Measurements from ENCODE around the gene YPEL4.

The YPEL4 gene

DNA sequence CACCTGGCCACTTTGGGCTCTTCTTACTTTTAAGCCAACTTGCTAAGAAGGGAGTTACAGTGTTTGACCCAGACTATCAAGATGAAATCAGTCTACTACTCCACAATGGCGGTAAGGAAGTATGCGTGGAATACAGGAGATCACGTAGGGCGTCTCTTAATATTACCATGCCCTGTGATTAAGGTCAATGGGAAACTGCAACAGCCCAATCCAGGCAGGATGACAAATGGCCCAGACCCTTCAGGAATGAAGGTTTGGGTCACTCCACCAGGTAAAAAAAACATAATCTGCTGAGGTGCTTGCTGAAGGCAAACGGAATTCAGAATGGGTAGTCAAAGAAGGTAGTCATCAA is 1.0 kb upstream of the YPEL4 start:
- no peak for DNase-seq (ENCODE audit: low read depth in 2 of 2)

DNA sequence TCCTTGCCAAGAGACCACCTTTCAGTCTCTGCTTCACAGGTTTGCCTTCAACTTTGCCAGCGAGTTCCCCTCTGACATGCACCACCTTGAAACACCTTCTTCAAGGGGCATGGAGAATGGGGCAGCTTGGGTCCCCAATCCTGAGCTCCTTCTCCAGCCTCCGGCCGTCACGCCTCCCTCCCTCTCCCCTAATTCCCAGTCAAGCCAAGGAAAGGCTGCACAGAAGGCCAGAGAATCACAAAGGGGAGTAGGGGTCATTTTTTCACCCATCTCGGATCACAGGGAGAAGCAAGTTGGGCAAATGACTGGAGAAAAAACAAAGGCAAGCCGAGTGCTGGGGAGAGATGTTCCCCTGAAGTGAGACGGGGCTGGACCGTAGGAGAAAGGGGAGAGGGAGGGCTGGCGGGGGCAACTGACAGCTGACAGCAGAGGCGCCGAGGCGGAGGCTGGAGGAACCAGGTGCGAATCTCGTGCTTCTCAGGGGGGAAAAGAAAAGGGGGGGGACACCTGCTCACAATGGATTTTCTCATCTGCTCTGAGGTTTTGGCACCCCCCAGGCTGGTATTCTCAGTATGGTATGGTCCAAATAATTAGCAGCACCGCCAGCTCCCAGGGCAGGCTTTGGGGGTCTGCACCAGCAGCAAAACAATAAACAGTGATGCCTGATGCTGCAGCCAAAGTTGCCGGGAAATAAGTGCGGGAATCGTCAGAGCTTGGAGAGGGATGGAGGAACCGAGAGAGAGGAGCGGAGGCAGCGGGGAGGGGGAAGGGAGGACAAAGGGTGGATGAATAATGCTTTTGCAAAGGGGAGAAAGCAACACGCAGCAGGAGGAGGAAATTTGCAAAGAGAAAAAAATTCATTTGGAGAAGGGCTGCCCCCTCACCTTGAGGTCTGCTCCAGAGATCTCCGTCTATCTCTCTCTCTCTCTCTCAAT is 644 bp downstream of the YPEL4 start:
- DNase-seq (ENCODE audit: low read depth in 2 of 2): no peak

DNA sequence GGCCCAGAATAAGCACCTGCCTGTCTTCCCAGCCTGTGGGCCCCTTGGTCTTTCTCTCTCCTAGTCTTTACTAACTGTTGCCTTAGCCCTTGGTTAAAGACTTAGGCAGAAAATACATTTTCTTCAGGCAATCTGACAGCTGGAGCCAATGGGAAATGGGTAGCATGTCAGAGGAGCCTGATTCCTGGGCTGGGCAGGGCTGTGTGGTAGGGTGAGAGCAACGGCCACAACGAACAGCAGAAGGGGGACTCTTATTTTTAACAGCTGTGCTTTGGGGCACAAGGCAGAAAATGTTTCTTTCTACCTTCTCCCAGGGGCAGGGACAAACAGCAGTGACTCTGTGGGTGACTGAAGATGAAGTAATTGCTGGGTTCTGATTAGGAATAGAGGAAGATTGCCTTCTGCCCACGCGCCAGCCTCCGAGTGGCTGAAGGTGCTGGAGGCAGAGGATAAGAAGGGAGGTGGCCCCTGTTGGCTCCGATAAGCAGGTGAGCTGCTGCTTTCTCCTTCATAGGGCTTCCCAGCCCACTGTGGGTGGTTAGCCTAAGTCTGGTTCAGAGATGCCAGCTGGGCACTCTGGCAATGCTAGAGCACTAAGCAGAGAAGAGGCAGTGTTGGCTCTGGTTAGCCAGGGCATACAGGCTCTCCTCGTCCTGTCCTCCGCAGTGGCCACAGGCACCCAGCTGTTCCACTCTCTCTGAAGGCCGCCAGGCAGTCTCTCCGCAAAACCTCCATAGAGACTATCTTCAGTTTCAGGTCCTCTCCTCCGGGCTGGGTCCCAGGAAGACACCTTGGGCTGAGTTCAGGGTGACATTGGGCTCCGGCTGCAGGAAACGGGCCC is 1.5 kb downstream of the YPEL4 start:
- DNase-seq (ENCODE audit: low read depth in 2 of 2): no peak

DNA sequence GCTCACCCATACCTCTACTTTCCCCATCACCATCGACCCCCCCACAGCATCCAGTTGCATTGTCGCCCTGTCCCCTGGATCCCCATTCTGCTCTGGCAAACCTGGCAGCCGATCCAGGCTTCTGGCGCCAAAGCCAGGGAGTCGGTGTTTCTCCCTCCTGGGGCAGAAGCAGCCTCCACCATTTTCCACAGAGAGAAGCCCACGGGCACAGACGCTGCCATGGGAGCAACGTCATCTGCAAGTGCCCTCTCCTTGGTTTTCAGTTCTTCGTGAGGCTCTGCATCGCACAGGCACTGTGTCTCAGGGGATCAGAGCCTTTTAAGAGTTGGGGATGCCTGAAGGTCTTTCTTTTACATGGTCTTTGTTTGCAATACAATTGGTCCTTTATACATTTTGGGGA is 2.3 kb downstream of the YPEL4 start:
- no peak for DNase-seq (ENCODE audit: low read depth in 2 of 2)

DNA sequence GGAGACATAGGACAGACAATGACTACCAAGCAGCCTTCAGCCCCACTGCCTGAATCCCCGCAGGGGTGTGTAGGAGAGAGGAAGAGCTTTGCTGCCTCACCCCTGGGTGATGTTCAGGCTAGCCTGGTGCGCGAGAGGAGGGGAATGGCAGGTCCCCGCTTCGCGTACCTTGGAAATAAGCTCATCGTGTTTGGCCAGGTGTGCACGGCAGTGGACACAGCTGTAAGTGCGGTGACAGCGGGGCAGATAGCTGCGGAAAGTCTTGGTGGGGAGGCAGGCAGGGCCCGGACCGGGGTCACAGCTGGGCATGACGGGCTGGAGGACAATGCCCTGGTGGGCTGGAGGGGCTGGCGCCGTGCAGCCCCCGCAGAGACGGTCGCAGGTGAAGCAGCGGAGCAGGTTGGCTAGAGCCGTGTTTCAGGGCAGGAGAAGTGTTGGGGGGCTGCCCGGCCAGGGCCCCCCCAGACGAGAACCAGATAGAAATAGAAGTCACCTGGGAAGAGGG is 2.9 kb downstream of the YPEL4 start:
- no peak for DNase-seq (ENCODE audit: low read depth in 2 of 2)

GRCh38 chr11:57646194-57646798 is 3.4 kb downstream of the YPEL4 start:
- no peak for DNase-seq (ENCODE audit: low read depth in 2 of 2)

GRCh38 chr11:57645689-57646085 is 4.0 kb downstream of the YPEL4 start:
- no peak for DNase-seq (ENCODE audit: low read depth in 2 of 2)

- DNase-seq (ENCODE audit: low read depth in 2 of 2): peak; percentile 63 to 75
These were observed 4.7 kb downstream of the YPEL4 start for GRCh38 chr11:57644748-57645688.

GRCh38 chr11:57643802-57644201 is 5.9 kb downstream of the YPEL4 start:
- DNase-seq (ENCODE audit: low read depth in 2 of 2): no peak

- no peak for DNase-seq (ENCODE audit: low read depth in 2 of 2)
These were observed 8.5 kb downstream of the YPEL4 start for GRCh38 chr11:57641011-57641807.

DNA sequence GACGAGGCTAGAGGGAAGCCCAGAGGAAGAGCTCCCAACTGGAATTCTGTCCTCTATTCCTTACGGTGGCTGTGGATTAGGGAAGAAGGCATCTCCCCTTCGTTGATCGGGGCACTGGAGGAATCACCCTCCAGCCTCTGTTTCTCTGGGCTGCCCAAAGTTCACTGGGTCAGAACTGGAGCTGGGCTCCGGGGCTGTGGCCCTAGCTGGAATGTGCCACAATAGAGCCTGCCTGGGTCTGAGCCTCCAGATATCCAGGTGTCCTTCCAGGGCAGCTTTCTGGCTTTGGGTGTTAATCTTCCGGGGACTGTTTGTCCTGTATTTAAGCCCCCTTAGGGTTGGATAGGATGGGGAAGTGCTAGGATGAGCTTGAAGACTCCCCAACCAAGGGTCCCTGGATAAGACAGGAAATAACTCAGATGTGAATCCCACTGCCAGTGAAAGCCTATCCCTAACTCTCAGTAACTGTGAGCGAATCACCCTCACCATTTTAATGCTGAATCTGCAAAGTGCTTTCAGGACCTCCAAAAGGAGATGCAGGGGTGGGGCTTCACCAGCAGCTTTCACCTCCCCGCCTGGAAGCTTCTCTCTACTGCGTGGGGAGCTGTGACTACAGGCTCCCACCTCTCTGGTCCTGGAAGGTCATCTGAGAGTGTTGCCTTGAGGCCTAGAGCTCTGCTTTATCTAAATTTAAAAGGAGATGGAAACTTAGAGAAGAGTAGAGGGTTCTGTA is 9.5 kb downstream of the YPEL4 start:
- DNase-seq (ENCODE audit: low read depth in 2 of 2): no peak

DNA sequence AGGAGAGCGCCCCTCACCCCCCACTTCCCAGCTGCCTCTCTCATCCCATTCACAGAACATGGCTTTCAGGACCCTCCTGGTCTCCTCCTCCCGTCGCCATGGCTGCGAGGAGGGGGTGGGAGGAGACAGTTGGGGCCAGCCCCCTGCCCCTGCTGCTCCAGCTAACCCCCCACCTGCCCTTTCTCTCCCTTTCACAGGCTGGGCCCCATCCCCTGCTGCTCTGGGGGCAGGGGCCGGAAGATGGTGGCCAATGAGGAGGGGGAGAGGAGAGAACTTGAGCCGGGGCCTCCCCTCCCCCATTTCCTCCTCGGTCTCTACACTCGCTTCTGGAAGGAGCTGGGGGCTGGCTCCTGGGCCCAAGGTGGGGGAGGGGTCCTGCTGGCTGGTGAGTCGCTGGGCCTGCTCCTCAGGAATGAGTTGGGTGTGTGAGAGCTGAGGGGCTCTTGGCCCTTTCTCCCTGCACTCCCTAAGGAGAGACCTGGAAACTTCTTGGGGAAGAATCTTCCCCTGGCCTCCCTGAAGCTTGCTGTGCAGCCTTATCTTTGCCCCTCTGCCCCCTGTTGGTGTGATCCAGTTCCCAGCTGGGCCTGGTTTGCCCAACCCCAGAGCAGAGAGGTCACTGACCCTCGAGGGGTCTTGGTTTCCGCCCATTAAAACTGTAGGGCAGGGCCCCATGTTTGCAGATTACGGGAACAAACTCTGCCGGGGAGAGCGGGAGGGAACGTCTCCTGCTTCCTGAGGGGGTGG is 10.2 kb downstream of the YPEL4 start:
- DNase-seq (ENCODE audit: low read depth in 2 of 2): no peak

DNA sequence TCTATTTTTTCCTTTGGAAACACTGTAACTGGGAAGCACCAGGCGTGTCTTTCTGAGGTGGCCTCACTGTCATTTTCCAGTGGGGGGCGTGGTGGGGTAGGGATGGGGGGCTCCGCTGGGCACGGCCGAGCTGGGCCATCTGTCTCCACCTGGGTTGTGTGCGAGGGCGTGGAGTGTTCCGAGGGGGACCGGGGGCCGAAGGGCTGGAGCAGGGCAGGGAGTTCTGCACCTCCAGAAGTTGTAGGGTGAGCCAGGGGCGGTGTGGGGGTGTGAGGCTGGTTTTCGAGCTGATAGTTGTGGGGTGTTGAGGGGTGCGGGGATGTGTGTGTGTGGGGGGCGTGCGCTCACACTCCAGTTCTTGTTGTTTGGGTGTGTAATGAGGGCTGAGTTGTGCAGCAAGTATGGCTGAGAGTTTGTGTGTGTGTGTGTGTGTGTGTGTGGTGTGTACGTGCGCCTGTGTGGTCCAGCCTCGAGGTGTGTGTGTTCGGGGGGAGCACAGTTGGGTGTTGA is 10.8 kb downstream of the YPEL4 start:
- DNase-seq (ENCODE audit: low read depth in 2 of 2): no peak

- DNase-seq (ENCODE audit: low read depth in 2 of 2): no peak
These were observed 11.5 kb downstream of the YPEL4 start for GRCh38 chr11:57638005-57638781.

DNA sequence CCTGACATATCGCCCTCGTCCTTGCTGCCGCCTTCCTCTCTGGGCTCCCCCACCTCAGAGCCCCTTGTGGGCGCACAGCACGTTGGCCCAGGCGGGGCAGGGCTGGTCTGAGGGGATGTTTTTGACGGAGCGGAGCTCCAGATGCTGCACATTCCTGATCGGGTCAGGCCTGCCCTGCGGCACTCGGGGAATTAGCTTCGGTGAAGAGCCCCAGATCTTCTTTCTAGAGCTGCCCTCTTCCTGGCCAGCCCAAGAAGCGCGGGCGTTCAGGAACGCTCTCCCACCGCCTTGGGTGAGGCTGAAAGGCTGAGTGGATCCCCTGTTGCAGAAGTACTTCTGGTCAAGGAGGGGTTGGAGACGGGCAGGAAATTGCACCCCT is 12.1 kb downstream of the YPEL4 start:
- no peak for DNase-seq (ENCODE audit: low read depth in 2 of 2)

GRCh38 chr11:57635246-57635645 is 14.5 kb downstream of the YPEL4 start:
- DNase-seq (ENCODE audit: low read depth in 2 of 2): no peak

DNA sequence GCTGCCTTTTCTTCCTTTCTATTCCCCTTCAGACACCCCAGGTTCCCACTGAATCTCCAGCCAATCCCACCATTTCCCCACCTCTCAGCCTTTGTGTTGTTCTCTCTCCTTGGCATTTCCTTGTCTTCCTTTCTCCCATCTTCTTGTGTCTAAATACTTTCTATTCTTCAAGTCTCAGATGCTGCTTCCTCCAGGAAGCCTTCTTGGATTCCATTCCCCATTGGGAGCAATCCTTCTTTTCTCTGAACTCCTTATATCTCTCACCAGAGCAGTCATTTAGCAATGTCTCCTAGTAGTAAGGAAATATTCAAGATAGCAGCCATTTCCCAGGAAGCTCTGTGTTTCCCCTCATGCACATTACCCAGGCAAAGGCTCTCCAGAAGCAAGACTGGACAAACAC is 15.4 kb downstream of the YPEL4 start:
- no peak for DNase-seq (ENCODE audit: low read depth in 2 of 2)
